Measurements from ENCODE around the gene KCNMB4.

GRCh38 chr12:70459786-70460185 is 93.7 kb downstream of the KCNMB4 start:
- no peak for TF ChIP-seq GATA2 (IDR thresholded peaks at IDR 0.05; ENCODE audit: low read depth, low read length)
- TF ChIP-seq GATA3 (IDR thresholded peaks at IDR 0.05; ENCODE audit: low read depth, low read length) = no peak

Data from SH-SY5Y (cell line).